HepG2 (cell line): ENCODE data around the gene FGF14. TPM values are rescaled to one million over a fixed set of nuclear protein-coding genes. Genes with fewer than 3 reads are reported as not detected.
"Not testable (repeated sequence)": the region's sequence is repeated elsewhere in the genome, so short reads cannot be mapped to it uniquely, and the experiment has no call there.

ENCODE experiments used
- ATAC-seq: fragments of 200-7000 bp; cut with Tn5 transposase; 3 replicates; pipeline ENCODE4 v1.9.1; 2020; ENCODE audit warnings: mild to moderate bottlenecking, moderate library complexity
- BruUV-seq: library from RNA; stranded (reverse); fragments of 400-500 nt; replicated peaks from 2 replicates; lab custom pipeline; 2021; lab: Mats Ljungman, UMichigan
- CTCF ChIA-PET: fragments of 300-600 bp; formaldehyde crosslinking; extraction: SDS; loops from one replicate; lab custom pipeline; 2021; ENCODE audit warnings: low total read pairs, inconsistent platforms, low intra/inter-chr PET ratio; lab: Yijun Ruan, JAX
- POLR2A ChIA-PET: fragments of 350-600 bp; sonication (Branson Sonifier 250); formaldehyde crosslinking; loops from one replicate; lab custom pipeline; 2020; ENCODE audit warnings: antibody characterized with exemption, inconsistent platforms; lab: Yijun Ruan, JAX
- DNase-seq: peaks from one replicate; pipeline ENCODE4 v3.0.0-alpha.2; 2015; ENCODE audit warnings: low spot score
- FAIRE-seq: peaks from 3 replicates; lab custom pipeline; 2011; peaks lifted over from hg19 to GRCh38; lab: Jason Lieb, UNC
- H2AFZ ChIP-seq: one replicate; pipeline ENCODE4 v1.6.1; 2011; ENCODE audit warnings: low read length, inconsistent platforms
- H3K27ac ChIP-seq: fragments of 300-600 bp; 3 replicates; pipeline ENCODE4 v1.8.0; 2011; ENCODE audit warnings: mixed run types, mild to moderate bottlenecking, mixed read lengths, low read length, inconsistent platforms; ENCODE audit not compliant: insufficient read depth; ENCODE audit errors: extremely low read length
- H3K27me3 ChIP-seq, 2 experiments: fragments of 200-600 bp in 1 of 2; 2 replicates in 1 of 2; 3 replicates in 1 of 2; pipeline versions ENCODE4 v1.6.0 to v1.8.0; 2011; ENCODE audit warnings: low read length in 2 of 2, mild to moderate bottlenecking in 2 of 2, moderate library complexity in 2 of 2, inconsistent platforms in 1 of 2; ENCODE audit not compliant: insufficient read depth in 2 of 2, control insufficient read depth in 1 of 2
- H3K36me3 ChIP-seq, 2 experiments: fragments of 200-600 bp in 1 of 2; replicated peaks in 1 of 2; 2 replicates in 1 of 2; 3 replicates in 1 of 2; pipeline versions ENCODE4 v1.5.1 to v1.8.0; 2011; ENCODE audit warnings: low read length in 2 of 2, inconsistent platforms in 1 of 2; ENCODE audit not compliant: insufficient read depth in 2 of 2, control insufficient read depth in 1 of 2
- H3K4me1 ChIP-seq: 2 replicates; pipeline ENCODE4 v1.5.1; 2012; ENCODE audit warnings: low read length, inconsistent platforms; ENCODE audit not compliant: insufficient read depth
- H3K4me2 ChIP-seq: 2 replicates; pipeline ENCODE4 v1.6.0; 2011; ENCODE audit warnings: low read depth, low read length, inconsistent platforms
- H3K4me3 ChIP-seq, 3 experiments: fragments of 200-600 bp in 1 of 3; sonication (generic), shearing (Covaris generic) in 1 of 3; replicated peaks in 1 of 3; 2 replicates each; pipeline ENCODE4 v1.5.1; 2011 to 2016; ENCODE audit warnings: low read length in 3 of 3, inconsistent platforms in 2 of 3, low read depth in 2 of 3, mild to moderate bottlenecking in 2 of 3, control low read depth in 1 of 3, mixed read lengths in 1 of 3; ENCODE audit not compliant: insufficient read depth in 1 of 3
- H3K79me2 ChIP-seq: one replicate; pipeline ENCODE4 v1.6.1; 2011; ENCODE audit warnings: low read length, inconsistent platforms; ENCODE audit not compliant: insufficient read depth
- H3K9ac ChIP-seq: 2 replicates; pipeline ENCODE4 v1.6.0; 2011; ENCODE audit warnings: mild to moderate bottlenecking, low read depth, low read length, inconsistent platforms; ENCODE audit not compliant: insufficient read depth
- H3K9me3 ChIP-seq: 2 replicates; pipeline ENCODE4 v1.5.1; 2012; ENCODE audit warnings: mild to moderate bottlenecking, low read length
- H4K20me1 ChIP-seq: 2 replicates; pipeline ENCODE4 v1.6.0; 2011; ENCODE audit warnings: inconsistent platforms, mild to moderate bottlenecking, low read length, moderate library complexity; ENCODE audit not compliant: insufficient read depth
- CREB1 ChIP-seq, 2 experiments: fragments of 450-650 bp in 1 of 2; IDR thresholded peaks; 2 replicates each; pipeline ENCODE4 v1.6.1; 2016 to 2017; ENCODE audit warnings: control low read depth in 1 of 2, mild to moderate bottlenecking in 1 of 2, missing compliant biosample characterization in 1 of 2, missing genetic modification characterization in 1 of 2
- EP300 ChIP-seq, 3 experiments: sonication (generic) in 1 of 3; formaldehyde crosslinking in 1 of 3; IDR thresholded peaks; 2 replicates each; pipeline versions ENCODE4 v1.5.1 to v1.6.1; 2011 to 2020; ENCODE audit warnings: low read depth in 2 of 3, low read length in 2 of 3, borderline replicate concordance in 1 of 3, improper control_type of control experiment in 1 of 3, mild to moderate bottlenecking in 1 of 3, missing genetic modification reagents in 1 of 3, moderate library complexity in 1 of 3
- JUNB ChIP-seq: sonication (generic); formaldehyde crosslinking; IDR thresholded peaks from 2 replicates; pipeline ENCODE4 v1.8.0; 2022; ENCODE audit warnings: missing genetic modification reagents, mild to moderate bottlenecking, borderline replicate concordance
- KMT2B ChIP-seq: IDR thresholded peaks from 2 replicates; pipeline ENCODE4 v1.6.1; 2016; ENCODE audit warnings: missing genetic modification reagents, missing compliant biosample characterization
- PHF8 ChIP-seq: sonication (generic); formaldehyde crosslinking; IDR thresholded peaks from 2 replicates; pipeline ENCODE4 v1.5.0; 2020; ENCODE audit warnings: missing genetic modification reagents
- POLR2G ChIP-seq: fragments of 200-400 bp; formaldehyde crosslinking; IDR thresholded peaks from 2 replicates; pipeline ENCODE4 v1.6.1; 2018; ENCODE audit warnings: mild to moderate bottlenecking, low read depth, low read length, moderate library complexity
- PRDM15 ChIP-seq: sonication (generic); formaldehyde crosslinking; IDR thresholded peaks from 2 replicates; pipeline ENCODE4 v1.4.0; 2020; ENCODE audit warnings: missing genetic modification reagents
- U2AF2 ChIP-seq: fragments of 200-400 bp; formaldehyde crosslinking; IDR thresholded peaks from 2 replicates; pipeline ENCODE4 v1.6.1; 2017; ENCODE audit warnings: low read depth, mild to moderate bottlenecking, low read length
- ZBTB34 ChIP-seq: sonication (generic); formaldehyde crosslinking; IDR thresholded peaks from 2 replicates; pipeline ENCODE4 v1.8.0; 2022; ENCODE audit warnings: mild to moderate bottlenecking, missing genetic modification reagents
- ZBTB8A ChIP-seq: sonication (generic); formaldehyde crosslinking; IDR thresholded peaks from 2 replicates; pipeline ENCODE4 v1.4.0; 2020; ENCODE audit warnings: mild to moderate bottlenecking, low read depth, missing genetic modification reagents, borderline replicate concordance
- ZNF430 ChIP-seq: sonication (generic); formaldehyde crosslinking; IDR thresholded peaks from 2 replicates; pipeline ENCODE4 v1.9.0; 2021; ENCODE audit warnings: mild to moderate bottlenecking, missing genetic modification reagents
- WGBS: methylation state at CpG from one replicate; pipeline ENCODE4 v1.1.6; 2017; ENCODE audit warnings: low lambda C conversion rate; 5-methylcytosine and 5-hydroxymethylcytosine counted together
- in situ Hi-C: cut with HindIII; loops from 2 replicates; pipeline ENCODE4 v1.10.0; 2017; ENCODE audit warnings: low pct_unique_long_range_greater_than_20kb; ENCODE audit not compliant: extremely low pct_ligation_motif_present
- intact Hi-C: fragments of 100-400 bp; cut with micrococcal nuclease; formaldehyde crosslinking; loops from one replicate; pipeline ENCODE4 v1.10.0; 2022; ENCODE audit not compliant: unreplicated experiment
- polyA plus RNA-seq, 8 experiments: library from polyadenylated mRNA; depleted of rRNA in 3 of 8; stranded (reverse) in 7 of 8; unstranded in 1 of 8; fragments of >200 nt; fragmentation: Illumina TruSeq in 4 of 8; extraction: Trizol in 4 of 8; gene quantifications; 2 replicates each; pipeline versions ENCODE4 v1.2.1 to v1.2.3, GENCODE V29; 2011 to 2016; ENCODE audit warnings: low read depth in 4 of 8, missing spikeins in 1 of 8, mixed read lengths in 1 of 8; ENCODE audit not compliant: insufficient read depth in 1 of 8
- total RNA-seq, 5 experiments: library from RNA; depleted of rRNA; stranded (reverse); fragments of >200 nt; fragmentation: Illumina TruSeq; extraction: Trizol; gene quantifications; 2 replicates each; pipeline ENCODE4 v1.2.3, GENCODE V29; 2016; ENCODE audit warnings: low read depth in 1 of 5

The FGF14 gene
- total and polyA plus RNA-seq, 2 of the 13 experiments (the other 11 are each of a cell fraction or from before 2014, with no cell fraction given) = not detected

- H3K27ac ChIP-seq, H3K9me3 ChIP-seq, in situ Hi-C loops, FAIRE-seq, H3K9ac ChIP-seq, ATAC-seq, H3K79me2 ChIP-seq, H3K4me3 ChIP-seq, POLR2A ChIA-PET, H2AFZ ChIP-seq, BruUV-seq, H4K20me1 ChIP-seq, CTCF ChIA-PET, H3K36me3 ChIP-seq, H3K4me2 ChIP-seq, H3K4me1 ChIP-seq, intact Hi-C loops, H3K27me3 ChIP-seq, DNase-seq: not testable (repeated sequence)
Observed at GRCh38 chr13:102093288-102093687, 308.6 kb downstream of the FGF14 start.

- Histone ChIP-seq H3K4me3 (no peak overlapping the region), H3K4me2 (no peak overlapping the region), H3K9ac (no peak overlapping the region), H3K79me2 (no peaks in the 10 kb centered on the region), H3K9me3 (no peaks in the 10 kb centered on the region), H3K27ac (no peak overlapping the region), H4K20me1 (no peaks in the 10 kb centered on the region), H3K27me3 (no peaks in the 10 kb centered on the region), H3K4me1 (no peaks in the 10 kb centered on the region), H2AFZ (no peak overlapping the region), H3K36me3 (no peaks in the 10 kb centered on the region)
- in situ Hi-C loops (no loop called here), intact Hi-C loops (no loop called here)
- BruUV-seq = no TSS peak
- 17% methylated on average over 3 of the region's 3 CpGs for WGBS
- ATAC-seq = no peak
- no peak for DNase-seq
- ChIA-PET POLR2A (no interaction called here), CTCF (no interaction called here)
- FAIRE-seq = no peak
- TF ChIP-seq PRDM15 (CRISPR knock-in tag) (no peak), KMT2B (no peak), CREB1 (IDR thresholded peaks at IDR 0.05) (no peak), CREB1 (CRISPR knock-in tag; IDR thresholded peaks at IDR 0.05) (no peak), U2AF2 (no peak), ZNF430 (CRISPR knock-in tag) (no peak), JUNB (CRISPR knock-in tag) (no peak), POLR2G (no peak), ZBTB8A (CRISPR knock-in tag) (no peak), PHF8 (CRISPR knock-in tag) (no peak), EP300 (IDR thresholded peaks at IDR 0.05; ENCODE audit: low read depth in 2 of 2, low read length in 2 of 2) (no peak), EP300 (CRISPR knock-in tag; IDR thresholded peaks at IDR 0.05; ENCODE audit: borderline replicate concordance) (no peak), ZBTB34 (CRISPR knock-in tag) (no peak)
Observed at GRCh38 chr13:102091231-102091630, 310.6 kb downstream of the FGF14 start.
